ENCODE data around the gene FSHR.

GRCh38 chr2:49111456-49111855, 42.9 kb downstream of the FSHR start:
- TF ChIP-seq POLR2AphosphoS5 (IDR thresholded peaks at IDR 0.05; ENCODE audit: low read depth) (no peak), CTCF (IDR thresholded peaks at IDR 0.05; ENCODE audit: insufficient read depth, low read length) (no peak), REST (IDR thresholded peaks at IDR 0.05; ENCODE audit: insufficient replicate concordance, low read depth) (no peak), SPI1 (IDR thresholded peaks at IDR 0.05; ENCODE audit: borderline replicate concordance, low read depth) (no peak)

All from HL-60 (cell line).